ENCODE measurements around the gene ATP11A. TPM values are rescaled to one million over a fixed set of nuclear protein-coding genes. Genes with fewer than 3 reads are reported as not detected.
"Not testable (repeated sequence)": the region's sequence is repeated elsewhere in the genome, so short reads cannot be mapped to it uniquely, and the experiment has no call there.

The ATP11A gene
- total and polyA plus RNA-seq, 4 donors: 3.1 to 68.1 (median 28.6) TPM

DNA sequence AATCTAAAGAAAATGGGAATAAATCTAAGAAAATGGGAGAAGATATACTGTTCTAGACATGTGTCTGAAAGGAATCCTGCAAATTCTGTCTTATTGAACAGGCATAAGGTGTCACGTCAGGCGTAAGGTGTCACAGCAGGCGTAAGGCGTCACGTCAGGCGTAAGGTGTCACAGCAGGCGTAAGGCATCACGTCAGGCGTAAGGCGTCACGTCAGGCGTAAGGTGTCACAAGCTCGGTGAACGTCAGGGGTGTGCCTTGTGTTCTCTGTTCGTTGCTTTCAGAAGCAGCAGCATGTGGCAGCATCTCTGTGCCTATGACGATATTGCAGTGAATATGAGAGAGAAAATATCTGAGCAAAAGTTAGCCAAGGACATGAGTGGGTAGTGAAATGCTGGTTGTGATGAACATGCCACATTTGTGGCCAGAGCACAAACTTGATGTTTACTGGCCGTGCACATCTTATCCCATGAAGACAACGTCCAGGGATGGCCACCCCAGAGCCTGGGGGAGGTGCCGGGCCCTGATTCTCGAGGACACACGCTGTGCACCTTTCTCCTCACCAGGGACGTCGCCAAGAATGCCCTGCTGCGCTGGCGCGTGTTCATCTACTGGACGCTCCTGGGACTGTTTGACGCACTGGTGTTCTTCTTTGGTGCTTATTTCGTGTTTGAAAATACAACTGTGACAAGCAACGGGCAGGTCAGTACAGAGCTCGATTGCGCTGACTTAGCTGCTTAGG, 172.2 kb downstream of the ATP11A start:
- no peak for ATAC-seq (ENCODE audit: low FRiP score)
- no peak overlapping the region for H3K27ac ChIP-seq (ENCODE audit: low read depth in 1 of 2, low read length in 2 of 2)
- WGBS, 2 donors: 85 to 89% methylated on average over 32 of the region's 32 CpGs
- DNase-seq: peak in 1 of 2 donors; percentile 66
- H3K4me1 ChIP-seq (ENCODE audit: control insufficient read depth in 1 of 2, insufficient read depth in 2 of 2, low read length in 2 of 2): no peaks in the 10 kb centered on the region
- no peak overlapping the region for H3K4me3 ChIP-seq (ENCODE audit: low read length in 2 of 2)
- no peaks in the 10 kb centered on the region for H3K9me3 ChIP-seq (ENCODE audit: control insufficient read depth, low read length)
- intact Hi-C loops (cut with DNase I): no loop called here
- H3K27me3 ChIP-seq (ENCODE audit: control insufficient read depth in 1 of 2, insufficient read depth in 2 of 2, low read length in 1 of 2): no peaks in the 10 kb centered on the region
- H3K36me3 ChIP-seq (ENCODE audit: control insufficient read depth in 1 of 2, insufficient read depth in 2 of 2, low read length in 1 of 2): no peaks in the 10 kb centered on the region

DNA sequence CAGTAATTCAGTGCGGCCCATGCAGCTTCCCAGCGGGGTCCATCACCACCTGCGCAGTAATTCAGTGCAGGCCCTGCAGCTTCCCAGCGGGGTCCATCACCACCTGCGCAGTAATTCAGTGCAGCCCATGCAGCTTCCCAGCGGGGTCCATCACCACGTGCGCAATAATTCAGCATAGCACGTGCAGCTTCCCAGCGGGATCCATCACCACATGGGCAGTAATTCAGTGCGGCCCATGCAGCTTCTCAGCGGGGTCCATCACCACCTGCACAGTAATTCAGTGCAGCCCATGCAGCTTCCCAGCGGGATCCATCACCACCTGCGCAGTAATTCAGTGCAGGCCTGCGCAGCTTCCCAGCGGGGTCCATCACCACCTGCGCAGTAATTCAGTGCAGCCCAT, 173.5 kb downstream of the ATP11A start:
- ATAC-seq (ENCODE audit: low FRiP score); DNase-seq; H3K9me3 ChIP-seq (ENCODE audit: control insufficient read depth, low read length); H3K4me1 ChIP-seq (ENCODE audit: control insufficient read depth in 1 of 2, insufficient read depth in 2 of 2, low read length in 2 of 2); H3K36me3 ChIP-seq (ENCODE audit: control insufficient read depth in 1 of 2, insufficient read depth in 2 of 2, low read length in 1 of 2); H3K27me3 ChIP-seq (ENCODE audit: control insufficient read depth in 1 of 2, insufficient read depth in 2 of 2, low read length in 1 of 2); H3K27ac ChIP-seq (ENCODE audit: low read depth in 1 of 2, low read length in 2 of 2); H3K4me3 ChIP-seq (ENCODE audit: low read length in 2 of 2); intact Hi-C loops (cut with DNase I): not testable (repeated sequence)
- WGBS, 2 donors: 96 to 97% methylated on average over 15 to 17 of the region's 17 CpGs

DNA sequence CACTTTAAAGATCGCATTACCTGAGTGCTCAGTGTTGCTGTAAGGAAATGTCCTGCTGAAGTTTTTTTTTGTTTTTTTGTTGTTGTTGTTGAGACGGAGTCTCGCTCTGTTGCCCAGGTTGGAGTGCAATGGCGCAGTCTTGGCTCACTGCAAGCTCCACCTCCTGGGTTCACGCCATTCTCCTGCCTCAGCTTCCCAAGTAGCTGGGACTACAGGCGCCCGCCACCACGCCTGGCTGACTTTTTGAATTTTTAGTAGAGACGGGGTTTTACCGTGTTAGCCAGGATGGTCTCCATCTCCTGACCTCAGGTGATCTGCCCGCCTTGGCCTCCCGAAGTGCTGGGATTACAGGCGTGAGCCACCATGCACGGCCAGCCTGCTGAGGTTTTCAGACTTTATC, 175.6 kb downstream of the ATP11A start:
- intact Hi-C loops (cut with DNase I); H3K36me3 ChIP-seq (ENCODE audit: control insufficient read depth in 1 of 2, insufficient read depth in 2 of 2, low read length in 1 of 2): not testable (repeated sequence)
- 88 to 94% methylated on average over 14 of the region's 14 CpGs for WGBS, 2 donors

DNA sequence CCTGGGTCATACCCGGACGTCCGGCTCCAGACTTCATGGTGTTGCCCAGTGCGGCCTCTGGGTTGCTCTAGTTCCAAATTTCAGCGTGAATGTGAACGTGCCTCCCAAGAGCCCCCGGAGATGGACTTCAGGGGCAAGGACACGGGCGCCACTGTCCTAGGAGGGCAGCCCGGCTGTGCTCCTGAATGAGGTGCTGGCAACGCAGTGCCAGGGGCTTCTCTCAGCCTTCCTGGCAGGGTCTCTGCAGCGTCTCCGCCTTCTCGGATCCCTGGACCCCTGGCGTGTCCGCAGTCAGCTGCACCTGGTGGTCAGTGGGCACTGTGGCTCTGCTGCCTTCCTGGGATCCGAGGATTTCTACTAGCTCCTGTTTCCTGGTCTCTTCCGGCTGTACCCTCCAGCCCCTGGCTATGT, 177.5 kb downstream of the ATP11A start:
- ATAC-seq (ENCODE audit: low FRiP score) (no peak), DNase-seq (peak in 1 of 2 donors; percentile 57)
- Histone ChIP-seq H3K27me3 (ENCODE audit: control insufficient read depth in 1 of 2, insufficient read depth in 2 of 2, low read length in 1 of 2) (no peaks in the 10 kb centered on the region), H3K36me3 (ENCODE audit: control insufficient read depth in 1 of 2, insufficient read depth in 2 of 2, low read length in 1 of 2) (no peaks in the 10 kb centered on the region), H3K4me1 (ENCODE audit: control insufficient read depth in 1 of 2, insufficient read depth in 2 of 2, low read length in 2 of 2) (no peaks in the 10 kb centered on the region), H3K4me3 (ENCODE audit: low read length in 2 of 2) (no peak overlapping the region), H3K27ac (ENCODE audit: low read depth in 1 of 2, low read length in 2 of 2) (no peak overlapping the region), H3K9me3 (ENCODE audit: control insufficient read depth, low read length) (no peaks in the 10 kb centered on the region)
- intact Hi-C loops (cut with DNase I): no loop called here
- WGBS, 2 donors: 92 to 94% methylated on average over 14 to 18 of the region's 18 CpGs

More for the DNA sequence above, 175.6 kb downstream of the ATP11A start:
- not testable (repeated sequence) for ATAC-seq (ENCODE audit: low FRiP score); H3K27ac ChIP-seq (ENCODE audit: low read depth in 1 of 2, low read length in 2 of 2); H3K4me1 ChIP-seq (ENCODE audit: control insufficient read depth in 1 of 2, insufficient read depth in 2 of 2, low read length in 2 of 2); H3K4me3 ChIP-seq (ENCODE audit: low read length in 2 of 2); DNase-seq; H3K9me3 ChIP-seq (ENCODE audit: control insufficient read depth, low read length); H3K27me3 ChIP-seq (ENCODE audit: control insufficient read depth in 1 of 2, insufficient read depth in 2 of 2, low read length in 1 of 2)

DNA sequence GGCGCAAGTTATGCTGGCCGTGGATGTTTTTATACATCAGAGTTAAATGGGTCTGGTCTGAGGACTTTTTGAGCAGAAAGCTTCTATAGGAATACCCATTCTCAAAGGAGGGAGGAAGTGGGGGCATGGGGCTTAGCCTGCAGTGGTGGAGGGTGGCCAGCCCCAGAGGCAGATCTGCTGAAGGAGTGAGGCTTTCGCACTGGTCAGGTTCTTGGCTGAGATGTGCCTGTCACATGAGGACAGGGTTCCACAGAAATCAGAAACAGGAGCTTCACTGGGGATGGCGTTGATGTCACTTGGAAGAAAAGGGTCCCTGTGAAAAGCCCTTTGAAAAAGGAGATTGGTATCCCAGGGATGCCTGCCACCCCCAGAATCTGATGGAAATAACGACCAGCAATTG, 178.5 kb downstream of the ATP11A start:
- intact Hi-C loops (cut with DNase I): no loop called here
- no peak overlapping the region for H3K27ac ChIP-seq (ENCODE audit: low read depth in 1 of 2, low read length in 2 of 2)
- WGBS, 2 donors: 94 to 96% methylated on average over 5 of the region's 5 CpGs
- no peaks in the 10 kb centered on the region for H3K4me1 ChIP-seq (ENCODE audit: control insufficient read depth in 1 of 2, insufficient read depth in 2 of 2, low read length in 2 of 2)
- ATAC-seq (ENCODE audit: low FRiP score) (no peak), DNase-seq (peak in 1 of 2 donors; percentile 42)
- no peaks in the 10 kb centered on the region for H3K36me3 ChIP-seq (ENCODE audit: control insufficient read depth in 1 of 2, insufficient read depth in 2 of 2, low read length in 1 of 2)
- no peak overlapping the region for H3K4me3 ChIP-seq (ENCODE audit: low read length in 2 of 2)
- H3K27me3 ChIP-seq (ENCODE audit: control insufficient read depth in 1 of 2, insufficient read depth in 2 of 2, low read length in 1 of 2): no peaks in the 10 kb centered on the region
- no peaks in the 10 kb centered on the region for H3K9me3 ChIP-seq (ENCODE audit: control insufficient read depth, low read length)

DNA sequence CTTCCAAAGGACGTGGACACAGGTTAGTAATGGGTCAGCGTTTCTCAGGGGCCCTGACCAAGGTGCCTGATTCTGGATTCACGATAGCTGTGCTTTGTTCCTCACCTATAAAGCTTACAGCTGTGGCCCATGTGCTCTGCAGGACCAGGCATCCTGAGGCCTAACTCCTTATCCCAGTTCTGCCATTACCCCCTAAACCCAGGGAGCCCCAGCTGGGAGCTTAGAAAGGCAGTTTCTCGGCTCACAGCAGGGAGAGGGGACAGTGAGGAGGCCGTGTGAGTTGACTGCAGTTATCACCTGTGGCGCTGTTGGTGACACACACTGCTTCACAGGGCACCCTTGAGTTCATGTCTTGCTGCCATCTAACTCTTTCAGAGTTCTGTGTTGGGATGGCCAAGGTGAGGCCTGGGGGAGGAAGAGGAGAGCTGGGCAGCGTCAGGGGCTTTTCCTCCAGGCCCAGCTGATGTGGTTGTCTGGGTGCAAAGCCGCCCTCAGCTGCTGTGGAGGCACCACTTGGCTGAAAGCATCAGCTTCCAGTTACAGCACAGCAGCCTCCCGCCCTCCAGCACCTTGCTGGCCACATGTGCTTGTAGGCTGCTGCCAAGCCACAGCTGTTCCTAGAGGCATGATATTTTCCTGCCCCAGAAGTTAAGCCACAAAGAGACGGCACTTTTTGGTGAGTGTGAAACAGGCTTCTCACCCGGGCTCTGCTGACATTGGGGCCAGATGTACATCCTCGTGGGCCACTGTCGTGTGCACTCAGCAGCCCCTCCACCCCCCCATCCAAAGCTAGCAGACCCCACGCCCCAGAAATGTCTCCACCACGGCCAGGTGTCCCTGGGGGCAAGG, 179.6 kb downstream of the ATP11A start:
- no peaks in the 10 kb centered on the region for H3K27me3 ChIP-seq (ENCODE audit: control insufficient read depth in 1 of 2, insufficient read depth in 2 of 2, low read length in 1 of 2)
- no peaks in the 10 kb centered on the region for H3K36me3 ChIP-seq (ENCODE audit: control insufficient read depth in 1 of 2, insufficient read depth in 2 of 2, low read length in 1 of 2)
- no peaks in the 10 kb centered on the region for H3K4me1 ChIP-seq (ENCODE audit: control insufficient read depth in 1 of 2, insufficient read depth in 2 of 2, low read length in 2 of 2)
- no peak overlapping the region for H3K4me3 ChIP-seq (ENCODE audit: low read length in 2 of 2)
- DNase-seq: no peak
- intact Hi-C loops (cut with DNase I): loop anchor here in 1 of 2 donors (10.0 kb wide), 1 partner anchor 235 kb away; no protein-coding TSS in a partner anchor
- H3K27ac ChIP-seq (ENCODE audit: low read depth in 1 of 2, low read length in 2 of 2): no peak overlapping the region
- 87% methylated on average over 15 of the region's 15 CpGs for WGBS, 2 donors
- H3K9me3 ChIP-seq (ENCODE audit: control insufficient read depth, low read length): no peaks in the 10 kb centered on the region
- ATAC-seq (ENCODE audit: low FRiP score): no peak

DNA sequence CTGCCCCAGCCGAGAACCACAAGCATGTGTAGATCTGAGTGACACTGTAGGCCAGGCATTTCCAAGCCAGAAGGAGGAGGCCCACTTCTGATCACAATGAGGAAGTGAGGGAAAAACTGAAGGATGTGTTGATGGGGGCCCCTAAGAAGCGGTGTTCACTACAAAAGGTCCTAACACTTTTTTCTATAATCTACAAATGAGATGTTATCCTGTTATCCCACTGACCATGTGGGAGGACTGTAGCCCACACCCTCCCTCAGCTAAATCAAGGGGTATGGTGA, 180.2 kb downstream of the ATP11A start:
- ATAC-seq (ENCODE audit: low FRiP score): no peak
- Histone ChIP-seq H3K4me3 (ENCODE audit: low read length in 2 of 2) (no peak overlapping the region), H3K27me3 (ENCODE audit: control insufficient read depth in 1 of 2, insufficient read depth in 2 of 2, low read length in 1 of 2) (no peaks in the 10 kb centered on the region), H3K36me3 (ENCODE audit: control insufficient read depth in 1 of 2, insufficient read depth in 2 of 2, low read length in 1 of 2) (no peaks in the 10 kb centered on the region), H3K27ac (ENCODE audit: low read depth in 1 of 2, low read length in 2 of 2) (no peak overlapping the region), H3K9me3 (ENCODE audit: control insufficient read depth, low read length) (no peaks in the 10 kb centered on the region), H3K4me1 (ENCODE audit: control insufficient read depth in 1 of 2, insufficient read depth in 2 of 2, low read length in 2 of 2) (no peaks in the 10 kb centered on the region)
- no peak for DNase-seq
- WGBS, 2 donors: 94 to 95% methylated on average over 2 of the region's 2 CpGs
- intact Hi-C loops (cut with DNase I): loop anchor here in 1 of 2 donors (10.0 kb wide), 1 partner anchor 235 kb away; no protein-coding TSS in a partner anchor

DNA sequence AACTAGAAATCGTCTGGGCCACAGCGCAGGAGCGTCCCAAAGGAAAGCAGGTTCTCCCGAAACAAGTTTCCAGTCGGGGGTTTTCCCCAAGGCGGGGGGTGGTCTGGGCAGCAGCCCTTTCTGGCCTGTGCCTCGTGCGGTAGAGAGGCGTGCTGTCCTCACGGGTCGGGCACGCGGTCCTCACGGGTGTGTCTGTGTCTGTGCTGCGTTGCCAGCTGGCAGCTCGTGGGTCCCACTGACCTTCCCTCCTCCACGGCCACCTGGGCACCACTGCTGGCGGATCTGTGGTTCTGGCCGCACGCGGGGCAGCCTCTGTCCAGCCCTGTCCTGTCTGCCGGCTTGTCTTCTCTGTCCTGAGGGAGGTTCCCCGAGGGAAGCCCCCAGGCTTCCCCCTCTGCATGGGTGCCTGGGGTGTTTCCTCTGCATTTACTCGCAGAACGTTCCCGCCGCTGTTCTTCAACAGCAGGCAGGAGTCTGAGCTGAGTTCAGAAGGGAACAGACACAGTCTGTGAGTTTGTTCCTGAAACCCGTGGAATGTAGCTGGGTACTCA, 181.0 kb downstream of the ATP11A start:
- 82 to 87% methylated on average over 25 to 28 of the region's 28 CpGs for WGBS, 2 donors
- Histone ChIP-seq H3K9me3 (ENCODE audit: control insufficient read depth, low read length) (no peaks in the 10 kb centered on the region), H3K4me3 (ENCODE audit: low read length in 2 of 2) (no peak overlapping the region), H3K27ac (ENCODE audit: low read depth in 1 of 2, low read length in 2 of 2) (no peak overlapping the region), H3K36me3 (ENCODE audit: control insufficient read depth in 1 of 2, insufficient read depth in 2 of 2, low read length in 1 of 2) (no peaks in the 10 kb centered on the region), H3K27me3 (ENCODE audit: control insufficient read depth in 1 of 2, insufficient read depth in 2 of 2, low read length in 1 of 2) (no peaks in the 10 kb centered on the region), H3K4me1 (ENCODE audit: control insufficient read depth in 1 of 2, insufficient read depth in 2 of 2, low read length in 2 of 2) (no peaks in the 10 kb centered on the region)
- DNase-seq (peak in 1 of 2 donors; percentile 61), ATAC-seq (ENCODE audit: low FRiP score) (no peak)
- intact Hi-C loops (cut with DNase I): loop anchor here in 1 of 2 donors (10.0 kb wide), 1 partner anchor 236 kb away; no protein-coding TSS in a partner anchor

Measured in aorta (tissue), 5 donors.